CD4-positive, alpha-beta T cell treated with Interleukin-17A for 4 hours (primary cell): ENCODE data around the gene TBL1XR1.

ENCODE experiments used
- DNase-seq: peaks from one replicate; pipeline ENCODE4 v3.0.0-alpha.2; 2020; ENCODE audit warnings: mixed read lengths

The TBL1XR1 gene

DNA sequence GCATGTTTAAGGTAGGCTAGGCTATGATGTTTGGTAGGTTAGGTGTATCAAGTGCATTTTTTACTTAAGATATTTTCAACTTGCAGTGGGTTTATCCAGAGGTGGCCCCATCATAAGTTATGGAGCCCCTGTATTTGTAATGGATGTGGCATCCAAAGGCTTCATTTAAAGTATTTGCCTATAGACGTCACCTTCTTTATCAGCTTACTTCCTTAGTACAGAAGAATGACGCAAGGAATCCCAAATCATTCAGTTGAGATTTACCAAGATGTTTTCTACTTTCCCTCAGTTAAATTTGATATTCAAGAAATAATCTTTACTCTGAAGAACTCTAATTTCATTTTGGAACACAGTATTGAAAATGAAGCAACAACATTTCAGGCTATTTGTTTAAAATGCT is 201.3 kb downstream of the TBL1XR1 start:
- DNase-seq: no peak

DNA sequence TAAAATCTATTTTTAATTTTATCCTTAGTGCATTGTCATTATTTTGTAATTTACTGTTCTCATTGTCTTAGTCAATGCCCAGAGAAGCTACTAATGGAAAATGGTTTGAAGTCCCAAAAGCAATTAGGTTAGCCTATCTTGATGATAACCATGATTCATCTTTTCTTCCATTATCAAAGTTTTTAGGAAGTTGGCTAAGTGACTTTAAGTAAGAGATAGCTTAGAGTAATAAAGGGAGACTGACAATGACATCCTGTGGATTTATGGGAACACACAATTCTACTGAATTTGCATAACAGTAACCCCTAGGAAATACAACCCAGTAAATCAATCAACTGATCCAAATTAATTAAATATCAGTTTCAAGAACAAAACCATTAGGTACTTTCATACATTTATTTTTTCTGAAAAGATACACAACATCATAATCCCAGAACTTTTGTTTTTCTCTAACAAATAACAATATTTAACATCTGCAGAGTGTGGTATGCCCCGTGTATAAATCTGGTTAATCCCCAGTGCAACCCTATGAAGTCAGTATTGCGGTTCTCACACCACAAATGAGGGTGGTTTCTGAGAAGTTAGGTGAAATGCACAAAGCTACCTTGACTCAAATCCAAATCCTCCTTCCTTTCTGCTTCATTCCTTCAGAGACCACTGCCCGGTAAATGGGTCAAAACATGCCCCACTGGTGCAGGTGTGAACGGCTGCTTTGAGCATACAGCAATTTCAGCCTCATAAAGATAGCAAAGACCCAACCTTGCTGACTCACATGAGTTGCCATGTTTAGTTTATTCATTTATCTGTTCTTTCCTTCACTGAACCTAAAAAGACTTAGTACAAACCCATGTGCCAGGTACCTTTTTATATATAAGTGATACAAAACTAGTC is 202.1 kb downstream of the TBL1XR1 start:
- DNase-seq: no peak

DNA sequence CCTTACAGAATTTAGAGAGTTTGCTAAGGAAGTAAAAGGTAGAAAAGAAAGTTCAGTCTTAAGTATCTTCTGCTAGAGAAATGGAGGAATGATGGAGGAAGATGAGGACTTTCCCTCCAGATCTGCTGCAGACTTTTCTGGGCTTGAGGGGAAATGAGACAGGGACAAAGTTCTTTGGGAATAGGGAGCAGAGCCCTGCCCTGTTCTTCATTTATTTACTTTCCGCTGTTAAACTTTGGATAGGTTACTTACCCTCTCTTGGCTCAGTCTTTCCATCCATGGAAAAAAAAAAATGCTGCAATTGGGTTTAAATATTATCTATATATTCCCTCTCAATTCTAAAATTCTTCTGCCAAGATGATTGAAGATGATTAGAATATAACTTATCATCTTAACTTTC is 202.9 kb downstream of the TBL1XR1 start:
- DNase-seq: no peak

DNA sequence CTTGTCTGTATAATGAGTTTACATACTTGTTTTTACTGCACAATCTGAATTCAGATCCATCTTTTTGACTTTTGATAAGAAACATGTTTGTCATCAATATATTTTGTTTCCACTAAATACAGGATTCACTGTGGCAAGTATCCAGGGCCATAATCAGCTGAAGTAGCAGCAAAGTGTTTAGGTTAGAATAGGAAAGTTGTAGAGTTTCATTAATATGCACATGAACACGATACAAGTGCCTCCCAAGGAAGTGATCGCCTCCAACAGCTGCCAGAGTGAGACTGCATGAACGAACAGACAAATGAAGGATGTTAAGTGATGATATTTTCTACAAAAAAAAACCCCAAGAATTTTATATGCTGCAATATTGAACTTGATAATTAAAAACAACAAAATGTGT is 204.3 kb downstream of the TBL1XR1 start:
- DNase-seq: no peak

DNA sequence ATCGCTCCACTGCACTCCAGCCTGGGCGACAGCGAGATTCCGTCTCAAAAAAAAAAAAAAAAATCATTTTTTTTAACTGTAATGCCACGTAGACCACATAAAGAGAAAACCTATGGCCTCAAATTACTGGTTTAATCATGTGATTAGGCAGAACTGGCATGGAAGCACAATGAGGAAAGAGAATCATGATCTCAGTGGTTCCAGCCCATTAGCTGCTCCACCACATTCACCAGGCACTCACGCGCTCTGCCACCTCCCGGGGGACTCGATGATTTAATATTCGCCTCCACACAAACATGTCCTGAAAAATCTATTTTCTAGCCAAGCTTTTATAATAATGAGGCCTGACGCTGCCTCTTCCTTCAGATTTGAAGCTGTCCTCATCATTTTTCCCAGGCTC is 204.7 kb downstream of the TBL1XR1 start:
- no peak for DNase-seq

DNA sequence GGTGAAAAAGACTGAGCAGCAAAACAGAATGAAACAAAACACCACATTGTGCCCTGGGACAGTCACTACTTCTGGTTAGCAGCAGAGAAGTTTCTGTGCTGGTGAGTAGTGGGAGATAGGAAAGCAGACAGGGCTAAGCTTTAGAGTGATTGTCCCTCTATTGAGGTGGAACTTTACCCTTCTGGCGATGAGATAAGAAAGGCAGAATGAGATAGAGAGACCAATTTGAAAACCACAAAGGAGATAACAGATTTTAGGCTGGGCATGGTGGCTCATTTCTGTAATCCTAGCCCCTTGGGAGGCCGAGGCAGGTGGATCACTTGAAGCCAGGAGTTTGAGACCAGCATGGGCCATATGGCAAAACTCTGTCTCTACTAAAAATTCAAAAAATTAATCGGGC is 208.5 kb downstream of the TBL1XR1 start:
- DNase-seq: no peak

DNA sequence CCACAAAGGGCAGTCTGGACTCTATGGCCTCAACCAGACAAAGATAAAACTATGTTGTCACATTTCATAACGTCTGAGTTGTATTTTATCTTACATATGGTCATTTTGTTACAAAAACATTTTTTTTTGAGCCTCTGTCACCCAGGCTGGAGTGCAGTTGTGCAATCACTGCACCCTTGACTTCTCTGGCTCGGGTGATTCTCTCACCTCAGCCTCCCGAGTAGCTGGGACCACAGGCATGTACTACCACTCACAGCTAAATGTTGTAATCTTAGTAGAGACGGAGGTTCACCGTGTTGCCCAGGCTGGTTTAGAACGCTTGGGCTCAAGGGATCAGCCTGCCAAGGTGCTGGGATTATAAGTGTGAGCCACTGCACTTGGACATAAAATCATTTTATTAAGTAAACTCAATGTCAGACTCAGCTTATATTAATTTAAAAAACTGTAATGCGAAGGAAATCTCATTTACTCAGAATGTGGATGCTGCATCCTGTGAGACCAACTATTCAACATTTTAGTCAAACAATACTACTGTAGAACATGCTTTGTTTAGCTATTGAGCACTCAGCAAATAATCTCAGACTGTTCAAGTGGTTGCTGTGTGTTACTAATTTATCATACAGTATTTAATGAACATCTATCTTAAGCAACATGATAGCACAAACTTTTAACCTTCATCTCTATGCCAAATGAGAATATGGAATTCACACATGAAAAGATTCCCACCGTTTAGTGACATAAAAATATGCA is 209.2 kb downstream of the TBL1XR1 start:
- DNase-seq: no peak

DNA sequence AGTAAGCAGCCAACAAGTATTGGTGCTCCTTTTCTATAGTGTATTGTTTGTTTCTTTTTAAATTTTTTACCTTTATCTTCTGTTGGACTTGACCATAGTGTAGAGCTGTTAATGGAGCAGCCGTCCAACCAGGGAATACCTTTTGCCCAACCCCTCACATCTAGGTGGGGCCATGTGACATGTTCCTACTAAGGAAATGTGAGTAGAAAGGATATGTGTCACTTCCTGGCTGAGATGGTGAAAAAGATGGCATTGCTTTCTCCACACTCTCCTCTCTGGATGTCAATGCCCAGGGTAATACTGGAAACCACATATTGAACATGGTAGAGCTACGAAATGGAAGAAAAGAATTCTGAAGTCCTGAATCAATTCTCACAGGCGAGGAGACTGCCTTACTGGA is 218.8 kb downstream of the TBL1XR1 start:
- no peak for DNase-seq

DNA sequence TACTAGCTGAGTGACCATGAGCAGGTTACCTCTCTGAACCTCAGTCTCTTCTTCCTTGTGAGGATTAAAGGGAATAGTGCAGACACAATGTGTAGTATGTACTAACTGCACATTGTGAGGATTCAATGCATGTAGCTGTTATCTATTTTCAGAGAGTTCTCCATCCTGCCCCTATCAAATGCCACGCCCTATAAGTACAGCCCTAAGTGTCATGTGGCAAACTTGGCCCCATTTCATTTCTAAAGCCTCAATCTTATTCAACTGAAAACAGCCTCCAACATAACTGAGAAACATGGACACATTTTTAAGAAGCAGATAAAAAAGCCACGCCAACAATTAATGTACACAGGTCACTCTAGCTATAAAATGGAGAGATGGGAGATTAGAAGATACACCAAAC is 220.0 kb downstream of the TBL1XR1 start:
- DNase-seq: no peak

DNA sequence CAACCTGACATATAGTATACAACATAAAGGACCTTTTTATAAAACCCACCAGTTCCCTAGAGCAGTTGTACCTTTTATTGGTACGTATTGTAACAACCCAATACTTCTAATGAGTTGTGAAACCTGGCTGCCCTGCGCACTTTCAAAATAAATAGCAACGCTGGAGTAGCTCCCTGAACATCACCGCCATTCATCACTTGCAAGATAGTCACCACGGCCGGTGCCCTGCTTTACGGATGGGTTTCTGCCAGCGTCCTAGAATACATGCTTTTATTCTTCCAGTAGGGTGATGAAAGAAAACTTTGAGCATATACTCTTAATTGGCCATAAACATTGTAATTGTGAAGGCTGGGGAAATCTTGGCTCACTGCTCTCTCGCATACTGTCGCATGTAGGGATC is 220.7 kb downstream of the TBL1XR1 start:
- DNase-seq: no peak

DNA sequence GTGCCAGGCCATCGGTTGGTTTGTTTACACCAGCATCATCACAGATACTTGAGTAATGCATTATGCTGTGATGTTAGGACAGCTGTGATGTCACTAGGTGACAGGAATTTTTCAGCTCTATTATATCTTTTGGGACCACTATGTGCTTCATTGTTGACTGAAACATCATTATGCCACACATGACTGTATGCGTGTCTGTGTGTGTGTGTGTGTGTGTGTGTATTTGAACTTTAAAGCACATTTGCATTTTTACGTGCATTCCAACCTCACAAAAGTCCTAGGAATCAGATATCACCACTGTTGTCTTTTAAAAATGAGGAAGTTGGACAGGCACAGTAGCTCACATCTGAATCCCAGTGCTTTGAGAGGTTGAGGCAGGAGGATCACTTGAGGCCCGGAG is 223.0 kb downstream of the TBL1XR1 start:
- no peak for DNase-seq

DNA sequence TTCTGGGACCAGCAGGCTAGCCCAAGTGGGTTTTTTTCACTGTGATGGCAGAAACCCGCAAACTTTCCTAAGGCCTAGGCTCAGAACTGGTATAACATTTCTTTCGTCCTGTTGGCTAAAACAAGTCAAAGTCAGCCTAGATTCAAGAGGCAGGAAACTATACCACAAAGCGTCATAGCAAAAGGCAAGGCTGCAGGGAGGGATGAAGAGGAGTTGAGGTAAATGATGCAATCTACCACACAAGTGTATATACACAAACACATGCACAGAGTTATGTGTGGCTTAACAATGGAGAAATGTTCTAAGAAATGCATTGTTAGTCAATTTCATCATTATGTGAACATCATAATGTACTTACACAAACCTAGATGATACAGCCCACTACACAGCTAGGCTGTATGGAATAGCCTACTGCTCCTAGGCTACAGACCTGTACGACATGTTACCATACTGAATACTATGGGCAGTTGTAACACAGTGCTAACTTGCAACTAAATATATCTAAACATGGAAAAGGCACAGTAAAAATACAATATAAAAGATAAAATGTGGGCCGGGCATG is 225.6 kb downstream of the TBL1XR1 start:
- no peak for DNase-seq

DNA sequence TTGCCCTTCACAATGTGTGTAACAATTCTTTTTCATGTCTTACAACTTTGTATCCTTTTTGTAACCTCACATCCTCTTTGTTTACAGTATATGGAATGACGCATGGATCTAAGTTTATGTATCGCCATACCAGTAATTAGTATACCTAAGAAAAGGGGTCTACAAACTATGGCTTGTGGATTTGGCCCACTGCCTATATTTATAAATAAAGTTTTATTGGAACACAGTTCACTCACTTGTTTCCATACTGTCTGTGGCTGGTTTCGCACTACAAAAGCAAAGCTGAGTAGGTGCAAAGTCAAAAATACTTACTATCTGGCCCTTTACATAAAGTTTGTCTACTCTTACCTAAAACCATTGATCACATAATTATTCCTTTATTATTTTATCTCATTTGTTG is 226.5 kb downstream of the TBL1XR1 start:
- no peak for DNase-seq

DNA sequence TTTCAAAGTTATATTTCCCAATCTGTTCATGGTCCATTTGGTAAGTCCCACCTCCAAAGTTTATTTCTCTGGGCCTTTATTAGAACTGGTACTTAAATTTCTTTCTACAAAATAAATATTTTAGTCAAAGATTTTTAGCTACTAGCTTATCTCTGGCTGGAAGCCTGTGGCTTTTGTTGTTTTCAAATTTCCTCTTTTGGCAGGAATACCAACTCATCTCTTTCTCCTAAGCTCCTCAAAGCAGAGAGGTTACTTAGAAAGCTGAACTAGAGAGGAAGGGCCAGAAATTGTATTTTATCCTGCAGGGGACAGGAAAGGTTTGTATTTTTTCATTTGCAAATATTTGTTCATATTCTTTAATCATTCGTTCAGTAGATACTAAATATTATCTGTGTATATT is 227.8 kb downstream of the TBL1XR1 start:
- DNase-seq: no peak
